Measurements from ENCODE around the gene PLCXD3.

PLCXD3 gene

DNA sequence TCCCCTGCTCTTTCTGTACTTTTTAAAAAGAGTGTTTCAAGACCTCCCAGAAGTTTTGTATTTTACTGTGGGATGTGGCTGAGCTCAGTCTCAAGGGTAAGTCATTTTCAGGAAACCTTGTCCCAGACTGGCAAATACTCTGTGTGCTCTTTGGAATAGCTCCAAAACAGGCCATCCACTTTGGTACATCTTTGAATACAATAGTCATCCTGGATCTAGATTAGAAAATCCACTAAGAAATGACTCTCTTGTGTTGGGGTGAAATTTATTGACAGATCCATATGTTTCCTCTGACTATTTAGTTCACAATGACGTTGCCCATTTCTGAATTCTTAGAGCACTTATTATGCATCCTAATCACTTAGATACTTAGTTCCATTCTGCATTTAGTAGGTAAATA is 95.2 kb downstream of the PLCXD3 start:
- no peak overlapping the region for H3K4me3 Mint-ChIP-seq
- no peaks in the 10 kb centered on the region for H3K9me3 Mint-ChIP-seq
- no peak for DNase-seq (ENCODE audit: low spot score)
- no peaks in the 10 kb centered on the region for H3K27me3 Mint-ChIP-seq (ENCODE audit: low read depth)
- H3K36me3 Mint-ChIP-seq (ENCODE audit: low read depth): no peaks in the 10 kb centered on the region
- H3K27ac Mint-ChIP-seq: no peak overlapping the region
- no peaks in the 10 kb centered on the region for H3K4me1 Mint-ChIP-seq (ENCODE audit: low read depth)

DNA sequence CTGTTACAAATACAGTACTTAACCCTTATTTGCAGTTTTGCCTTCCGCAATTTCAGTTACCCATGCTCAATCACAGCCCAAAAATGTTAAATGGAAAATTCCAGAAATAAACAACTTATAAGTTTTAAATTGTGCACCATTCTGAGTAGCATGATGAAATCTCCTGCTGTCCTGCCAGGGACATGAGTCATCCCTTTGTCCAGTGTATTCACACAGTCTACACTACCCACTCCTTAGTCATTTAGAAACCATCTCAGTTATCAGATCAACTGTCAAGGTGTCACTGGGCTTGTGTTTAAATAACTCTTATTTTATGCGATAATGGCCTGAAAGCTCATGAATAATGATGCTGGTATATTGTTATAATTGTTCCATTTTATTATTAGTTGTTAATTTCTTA is 95.8 kb downstream of the PLCXD3 start:
- no peaks in the 10 kb centered on the region for H3K9me3 Mint-ChIP-seq
- H3K36me3 Mint-ChIP-seq (ENCODE audit: low read depth): no peaks in the 10 kb centered on the region
- H3K4me3 Mint-ChIP-seq: no peak overlapping the region
- H3K4me1 Mint-ChIP-seq (ENCODE audit: low read depth): no peaks in the 10 kb centered on the region
- H3K27me3 Mint-ChIP-seq (ENCODE audit: low read depth): no peaks in the 10 kb centered on the region
- H3K27ac Mint-ChIP-seq: no peak overlapping the region
- DNase-seq (ENCODE audit: low spot score): no peak

GRCh38 chr5:41413074-41413473 is 97.3 kb downstream of the PLCXD3 start:
- no peaks in the 10 kb centered on the region for H3K4me1 Mint-ChIP-seq (ENCODE audit: low read depth)

DNA sequence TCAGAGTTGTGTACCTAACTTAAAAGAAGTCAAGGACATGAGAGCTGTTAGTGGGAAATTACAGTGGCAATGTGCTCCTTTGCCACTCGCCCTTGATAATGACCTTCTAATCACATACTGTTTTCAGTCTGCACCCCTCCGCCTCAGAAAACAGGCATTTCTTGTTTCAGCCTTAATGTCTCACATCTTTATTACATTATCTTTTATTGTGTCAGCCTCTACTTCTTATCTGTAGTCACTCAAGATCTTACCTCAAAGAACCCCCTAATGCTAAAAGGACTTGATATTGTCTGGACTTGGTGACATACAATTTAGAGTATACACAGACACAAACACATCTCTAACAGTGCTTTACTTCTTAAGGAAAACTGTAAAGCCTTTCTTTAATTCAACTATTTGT is 97.9 kb downstream of the PLCXD3 start:
- no peaks in the 10 kb centered on the region for H3K9me3 Mint-ChIP-seq
- DNase-seq (ENCODE audit: low spot score): no peak
- H3K36me3 Mint-ChIP-seq (ENCODE audit: low read depth): no peaks in the 10 kb centered on the region
- no peaks in the 10 kb centered on the region for H3K27me3 Mint-ChIP-seq (ENCODE audit: low read depth)
- H3K27ac Mint-ChIP-seq: no peak overlapping the region
- no peaks in the 10 kb centered on the region for H3K4me1 Mint-ChIP-seq (ENCODE audit: low read depth)
- H3K4me3 Mint-ChIP-seq: no peak overlapping the region

More at GRCh38 chr5:41413074-41413473, 97.3 kb downstream of the PLCXD3 start:
- Mint-ChIP-seq H3K4me3 (no peak overlapping the region), H3K27ac (no peak overlapping the region), H3K9me3 (no peaks in the 10 kb centered on the region), H3K36me3 (ENCODE audit: low read depth) (no peaks in the 10 kb centered on the region), H3K27me3 (ENCODE audit: low read depth) (no peaks in the 10 kb centered on the region)
- no peak for DNase-seq (ENCODE audit: low spot score)

DNA sequence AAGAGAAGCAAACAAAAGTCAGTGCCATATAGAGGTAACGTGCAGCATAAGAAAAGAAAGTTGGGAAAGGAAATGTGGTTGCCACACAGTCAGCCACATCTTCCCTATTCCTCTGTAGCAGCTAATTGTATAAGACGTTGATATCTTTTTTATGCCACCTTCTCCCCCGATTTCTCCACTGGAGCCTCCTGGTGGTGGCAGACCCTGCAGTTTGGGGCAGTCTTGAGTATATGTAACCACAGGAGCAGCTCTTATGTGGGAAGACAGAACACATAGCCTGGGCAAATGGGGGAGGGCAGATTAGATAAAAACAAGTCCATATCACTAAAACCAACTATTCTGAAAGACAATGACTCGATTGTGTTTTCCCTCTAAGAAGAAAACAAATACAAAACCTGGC is 99.7 kb downstream of the PLCXD3 start:
- no peak overlapping the region for H3K4me3 Mint-ChIP-seq
- no peak overlapping the region for H3K27ac Mint-ChIP-seq
- DNase-seq (ENCODE audit: low spot score): no peak
- H3K36me3 Mint-ChIP-seq (ENCODE audit: low read depth): no peaks in the 10 kb centered on the region
- no peaks in the 10 kb centered on the region for H3K27me3 Mint-ChIP-seq (ENCODE audit: low read depth)
- H3K4me1 Mint-ChIP-seq (ENCODE audit: low read depth): no peaks in the 10 kb centered on the region
- H3K9me3 Mint-ChIP-seq: no peaks in the 10 kb centered on the region

- Mint-ChIP-seq H3K27ac (no peak overlapping the region), H3K4me3 (no peak overlapping the region), H3K27me3 (ENCODE audit: low read depth) (no peaks in the 10 kb centered on the region), H3K9me3 (no peaks in the 10 kb centered on the region), H3K4me1 (ENCODE audit: low read depth) (no peaks in the 10 kb centered on the region), H3K36me3 (ENCODE audit: low read depth) (no peaks in the 10 kb centered on the region)
- no peak for DNase-seq (ENCODE audit: low spot score)
Measured at GRCh38 chr5:41410307-41410706, 100.1 kb downstream of the PLCXD3 start.

DNA sequence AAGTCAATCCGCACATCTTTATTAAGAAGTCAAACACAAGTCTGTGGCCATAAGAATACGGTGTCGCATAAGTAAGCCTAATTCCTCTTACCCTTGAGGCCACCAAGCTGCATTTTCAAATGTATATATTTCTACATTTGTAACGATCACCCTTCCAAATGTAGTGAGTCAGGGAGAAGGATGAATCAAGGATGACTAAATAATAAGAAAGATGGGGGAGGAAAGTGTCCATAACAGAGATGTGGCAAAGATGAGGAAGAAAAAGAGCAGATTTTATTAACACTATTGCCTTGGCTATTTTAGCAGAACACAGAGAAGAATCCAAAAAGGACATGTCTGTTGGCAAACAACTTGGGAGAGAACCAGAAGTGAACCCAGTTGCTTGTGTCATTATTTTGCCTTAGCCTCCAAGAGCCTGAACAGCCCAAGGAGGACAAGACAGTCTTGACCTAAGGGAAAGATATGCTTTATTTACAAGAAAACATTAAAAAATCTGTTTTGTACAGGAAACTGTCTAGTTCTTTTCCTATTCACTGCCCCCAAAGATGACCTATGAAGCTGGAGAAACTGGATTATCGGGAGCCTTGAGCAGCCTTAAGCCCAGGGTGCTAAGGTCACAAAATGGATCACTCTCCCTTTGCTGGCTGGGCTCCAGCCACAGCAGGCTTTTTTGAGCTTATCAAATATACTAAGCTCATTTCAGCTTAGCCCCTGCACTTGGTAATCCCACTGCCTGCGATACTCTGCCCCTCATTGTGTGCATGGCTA is 101.5 kb downstream of the PLCXD3 start:
- Mint-ChIP-seq H3K4me1 (ENCODE audit: low read depth) (no peaks in the 10 kb centered on the region), H3K27ac (no peak overlapping the region), H3K36me3 (ENCODE audit: low read depth) (no peaks in the 10 kb centered on the region), H3K27me3 (ENCODE audit: low read depth) (no peaks in the 10 kb centered on the region), H3K9me3 (no peaks in the 10 kb centered on the region), H3K4me3 (no peak overlapping the region)
- DNase-seq (ENCODE audit: low spot score): no peak

- no peaks in the 10 kb centered on the region for H3K27me3 Mint-ChIP-seq (ENCODE audit: low read depth)
- DNase-seq (ENCODE audit: low spot score): no peak
Measured at GRCh38 chr5:41406936-41407335, 103.5 kb downstream of the PLCXD3 start.

DNA sequence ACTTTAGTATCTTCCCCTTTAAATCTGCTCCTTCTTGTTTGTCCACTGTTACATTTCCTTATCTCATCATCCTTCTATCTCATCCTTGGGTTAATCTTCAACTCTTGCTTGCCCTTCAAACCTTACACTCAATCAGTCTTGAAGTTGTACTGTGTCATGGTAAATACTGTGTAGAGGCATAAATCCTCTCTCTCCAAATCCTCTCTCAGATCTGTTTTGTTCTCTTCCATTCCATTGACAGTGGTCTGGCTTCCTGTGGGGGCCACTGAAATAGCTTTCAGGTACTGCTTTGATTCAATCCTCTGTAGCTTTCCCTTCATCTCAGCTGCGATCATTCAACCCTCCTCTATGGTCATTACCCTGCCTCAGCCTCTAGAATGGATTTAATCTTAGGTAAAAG is 104.0 kb downstream of the PLCXD3 start:
- Mint-ChIP-seq H3K4me1 (ENCODE audit: low read depth) (no peaks in the 10 kb centered on the region), H3K36me3 (ENCODE audit: low read depth) (no peaks in the 10 kb centered on the region), H3K27me3 (ENCODE audit: low read depth) (no peaks in the 10 kb centered on the region), H3K4me3 (no peak overlapping the region), H3K27ac (no peak overlapping the region), H3K9me3 (no peaks in the 10 kb centered on the region)
- DNase-seq (ENCODE audit: low spot score): no peak

More at GRCh38 chr5:41406936-41407335, 103.5 kb downstream of the PLCXD3 start:
- Mint-ChIP-seq H3K4me3 (no peak overlapping the region), H3K9me3 (no peaks in the 10 kb centered on the region), H3K27ac (no peak overlapping the region), H3K36me3 (ENCODE audit: low read depth) (no peaks in the 10 kb centered on the region), H3K4me1 (ENCODE audit: low read depth) (no peaks in the 10 kb centered on the region)

GRCh38 chr5:41404757-41405156 is 105.6 kb downstream of the PLCXD3 start:
- H3K27me3 Mint-ChIP-seq (ENCODE audit: low read depth): no peaks in the 10 kb centered on the region
- no peaks in the 10 kb centered on the region for H3K9me3 Mint-ChIP-seq
- no peaks in the 10 kb centered on the region for H3K36me3 Mint-ChIP-seq (ENCODE audit: low read depth)
- H3K4me3 Mint-ChIP-seq: no peak overlapping the region
- no peaks in the 10 kb centered on the region for H3K4me1 Mint-ChIP-seq (ENCODE audit: low read depth)
- DNase-seq (ENCODE audit: low spot score): no peak
- H3K27ac Mint-ChIP-seq: no peak overlapping the region

DNA sequence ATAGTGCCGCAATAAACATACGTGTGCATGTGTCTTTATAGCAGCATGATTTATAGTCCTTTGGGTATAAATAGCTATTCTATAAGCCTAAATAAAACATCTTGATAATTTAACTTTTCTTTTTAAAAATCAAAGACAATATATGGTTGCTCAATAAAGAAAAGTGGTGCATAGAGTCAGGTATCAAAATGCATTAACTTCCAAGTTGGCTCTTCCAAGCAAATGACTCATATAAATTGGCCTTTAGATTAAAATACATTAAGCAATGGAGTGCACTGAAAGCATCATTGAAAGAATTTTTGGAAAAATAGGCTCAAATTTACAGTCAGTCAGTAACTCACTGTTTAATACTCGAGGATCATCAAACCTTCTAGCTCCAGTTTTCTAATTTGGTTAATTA is 106.6 kb downstream of the PLCXD3 start:
- Mint-ChIP-seq H3K9me3 (peaks cover 5% of the 10 kb centered on the region), H3K27me3 (ENCODE audit: low read depth) (no peaks in the 10 kb centered on the region), H3K4me3 (no peak overlapping the region)

DNA sequence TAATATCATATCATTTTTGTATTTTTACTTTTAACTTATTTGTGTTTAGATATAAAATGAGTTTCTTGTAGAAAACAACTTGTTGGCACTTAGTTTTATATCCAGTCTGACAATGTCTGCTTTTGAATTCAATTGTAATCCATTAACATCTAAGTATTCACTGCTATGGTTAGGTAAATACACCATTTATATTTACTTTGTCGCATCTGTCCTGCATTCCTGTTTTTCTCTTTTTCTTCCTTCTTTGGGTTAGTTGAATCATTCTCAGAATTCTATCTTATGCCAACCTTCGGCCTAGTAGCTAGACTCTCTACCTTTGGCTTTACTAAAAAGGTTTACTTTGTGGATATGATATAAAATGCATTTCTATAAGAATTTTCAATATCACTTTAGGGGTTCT is 107.6 kb downstream of the PLCXD3 start:
- Mint-ChIP-seq H3K4me1 (ENCODE audit: low read depth) (no peaks in the 10 kb centered on the region), H3K4me3 (no peak overlapping the region), H3K36me3 (ENCODE audit: low read depth) (no peaks in the 10 kb centered on the region), H3K9me3 (peaks cover 8% of the 10 kb centered on the region), H3K27ac (no peak overlapping the region), H3K27me3 (ENCODE audit: low read depth) (no peaks in the 10 kb centered on the region)
- no peak for DNase-seq (ENCODE audit: low spot score)

More for the DNA sequence above, 106.6 kb downstream of the PLCXD3 start:
- Mint-ChIP-seq H3K4me1 (ENCODE audit: low read depth) (no peaks in the 10 kb centered on the region), H3K36me3 (ENCODE audit: low read depth) (no peaks in the 10 kb centered on the region), H3K27ac (no peak overlapping the region)
- no peak for DNase-seq (ENCODE audit: low spot score)

DNA sequence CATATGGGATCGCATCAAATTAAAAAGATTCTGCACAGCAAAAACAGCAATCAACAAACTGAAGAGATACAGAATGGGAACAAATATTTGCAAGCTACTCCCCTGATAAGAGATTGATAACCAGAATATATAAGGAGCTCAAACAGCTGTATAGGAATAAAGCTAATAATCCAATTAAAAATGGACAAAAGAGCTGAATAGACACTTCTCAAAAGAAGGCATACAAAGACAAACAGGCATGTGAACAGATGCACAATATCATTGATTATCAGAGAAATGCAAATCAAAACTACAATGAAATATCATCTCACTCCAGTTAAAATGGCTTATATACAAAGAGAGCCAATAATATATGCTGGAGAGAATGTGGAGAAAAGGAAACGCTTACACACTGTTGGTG is 110.6 kb downstream of the PLCXD3 start:
- no peak overlapping the region for H3K4me3 Mint-ChIP-seq
- H3K9me3 Mint-ChIP-seq: peaks cover 14% of the 10 kb centered on the region
- no peak overlapping the region for H3K27ac Mint-ChIP-seq
- no peaks in the 10 kb centered on the region for H3K4me1 Mint-ChIP-seq (ENCODE audit: low read depth)
- no peak for DNase-seq (ENCODE audit: low spot score)
- no peaks in the 10 kb centered on the region for H3K36me3 Mint-ChIP-seq (ENCODE audit: low read depth)
- no peaks in the 10 kb centered on the region for H3K27me3 Mint-ChIP-seq (ENCODE audit: low read depth)

DNA sequence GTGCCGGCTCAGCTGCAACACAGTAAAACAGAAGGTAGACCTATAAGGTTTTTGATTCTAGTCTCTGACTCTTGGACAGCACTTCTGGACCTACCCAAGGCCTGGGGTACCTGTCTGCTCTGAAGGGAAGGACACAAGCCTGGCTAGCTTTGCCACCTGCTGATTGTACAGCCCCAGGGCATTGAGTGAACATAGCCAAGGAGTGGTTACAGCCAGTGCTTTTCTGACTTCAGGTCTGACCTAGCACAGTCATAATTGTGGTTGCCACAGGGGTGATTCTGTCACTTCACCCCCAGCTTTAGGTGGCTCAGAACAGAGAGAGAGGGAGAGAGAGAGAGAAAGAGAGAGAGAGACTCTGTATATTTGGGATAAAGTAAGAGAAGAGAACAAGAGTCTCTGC is 118.4 kb downstream of the PLCXD3 start:
- H3K4me3 Mint-ChIP-seq: no peak overlapping the region
- DNase-seq (ENCODE audit: low spot score): no peak
- H3K36me3 Mint-ChIP-seq (ENCODE audit: low read depth): no peaks in the 10 kb centered on the region
- no peaks in the 10 kb centered on the region for H3K4me1 Mint-ChIP-seq (ENCODE audit: low read depth)
- H3K27me3 Mint-ChIP-seq (ENCODE audit: low read depth): no peaks in the 10 kb centered on the region
- no peak overlapping the region for H3K27ac Mint-ChIP-seq
- H3K9me3 Mint-ChIP-seq: peaks cover 13% of the 10 kb centered on the region

DNA sequence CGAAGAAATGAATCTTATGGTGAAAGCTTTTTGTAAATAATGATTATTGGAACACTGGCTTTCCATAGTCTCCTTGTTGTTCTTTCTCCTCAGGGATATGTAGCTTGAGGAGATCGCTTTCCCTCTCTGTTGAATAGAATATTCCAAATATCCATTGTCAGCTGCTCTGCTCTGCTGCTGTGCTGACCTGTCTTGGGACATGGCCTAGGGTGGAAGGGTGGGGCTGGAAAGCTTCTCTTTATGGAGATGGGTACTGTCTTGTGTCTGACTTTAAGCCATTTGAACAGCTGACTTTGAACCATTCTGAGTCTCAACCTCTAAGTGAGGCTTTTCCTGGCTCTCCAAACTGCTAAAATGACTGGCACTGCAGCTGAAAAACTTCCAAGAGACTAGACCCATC is 135.8 kb downstream of the PLCXD3 start:
- Mint-ChIP-seq H3K36me3 (ENCODE audit: low read depth) (no peaks in the 10 kb centered on the region), H3K27me3 (ENCODE audit: low read depth) (no peaks in the 10 kb centered on the region), H3K27ac (no peak overlapping the region), H3K4me1 (ENCODE audit: low read depth) (no peaks in the 10 kb centered on the region), H3K4me3 (no peak overlapping the region), H3K9me3 (peaks cover 4% of the 10 kb centered on the region)
- DNase-seq (ENCODE audit: low spot score): no peak
